Prostate gland (tissue), 2 donors: Measurements from ENCODE around the gene TSPAN32.

ENCODE experiments used
- POLR2AphosphoS5 ChIP-seq: sonication (generic); formaldehyde crosslinking; IDR thresholded peaks from one replicate; pipeline ENCODE4 v1.6.1; 2017; ENCODE audit warnings: antibody characterized with exemption
- TF ChIP-seq, protein P1 (sequence below), 4 experiments: fragments of 200-600 bp in 2 of 4; fragments of 450-650 bp in 2 of 4; sonication (generic) in 2 of 4; IDR thresholded peaks; 1 replicate in 3 of 4; 2 replicates in 1 of 4; pipeline ENCODE4 v1.5.1; 2016 to 2019; ENCODE audit warnings: antibody characterized with exemption in 4 of 4, mild to moderate bottlenecking in 2 of 4, moderate library complexity in 2 of 4

DNA sequence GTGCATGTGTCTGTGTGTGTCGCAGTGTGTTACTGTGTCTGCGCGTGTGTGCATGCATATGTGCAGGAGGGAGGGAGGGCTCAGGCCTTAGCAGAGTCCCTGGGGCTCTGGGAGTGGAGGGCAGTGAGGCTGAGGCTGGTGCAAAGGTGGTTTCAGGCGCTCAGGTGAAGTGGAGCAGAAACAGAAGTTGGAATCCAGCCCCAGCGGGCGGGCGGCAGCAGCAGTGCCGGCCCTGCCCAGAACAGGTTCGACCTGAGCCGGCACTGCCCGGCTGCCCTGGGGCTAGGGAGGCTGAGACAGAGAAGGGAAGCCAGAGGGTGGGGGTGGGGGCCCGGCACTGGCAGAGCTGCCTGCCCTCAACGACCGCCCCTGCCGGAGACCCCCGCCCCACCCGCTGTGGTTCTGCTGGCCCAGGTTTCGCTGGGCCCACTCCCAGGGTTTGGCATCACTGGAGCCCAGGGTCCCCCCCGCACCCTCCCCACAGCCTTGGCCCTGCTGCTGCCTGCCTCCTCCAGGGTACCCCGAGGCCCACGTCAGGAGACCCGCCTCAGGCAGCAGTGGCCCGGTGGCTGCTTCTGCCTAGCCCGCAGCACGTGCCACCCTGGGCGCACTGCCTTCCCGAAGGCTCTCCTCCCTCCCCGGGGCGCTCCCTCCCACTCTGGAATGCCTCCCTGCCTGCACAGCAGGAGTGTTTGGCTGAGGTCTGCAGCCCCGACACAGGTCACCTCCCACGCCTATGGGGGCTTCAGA, 44.7 kb upstream of the TSPAN32 start:
- TF ChIP-seq, protein P1, sequence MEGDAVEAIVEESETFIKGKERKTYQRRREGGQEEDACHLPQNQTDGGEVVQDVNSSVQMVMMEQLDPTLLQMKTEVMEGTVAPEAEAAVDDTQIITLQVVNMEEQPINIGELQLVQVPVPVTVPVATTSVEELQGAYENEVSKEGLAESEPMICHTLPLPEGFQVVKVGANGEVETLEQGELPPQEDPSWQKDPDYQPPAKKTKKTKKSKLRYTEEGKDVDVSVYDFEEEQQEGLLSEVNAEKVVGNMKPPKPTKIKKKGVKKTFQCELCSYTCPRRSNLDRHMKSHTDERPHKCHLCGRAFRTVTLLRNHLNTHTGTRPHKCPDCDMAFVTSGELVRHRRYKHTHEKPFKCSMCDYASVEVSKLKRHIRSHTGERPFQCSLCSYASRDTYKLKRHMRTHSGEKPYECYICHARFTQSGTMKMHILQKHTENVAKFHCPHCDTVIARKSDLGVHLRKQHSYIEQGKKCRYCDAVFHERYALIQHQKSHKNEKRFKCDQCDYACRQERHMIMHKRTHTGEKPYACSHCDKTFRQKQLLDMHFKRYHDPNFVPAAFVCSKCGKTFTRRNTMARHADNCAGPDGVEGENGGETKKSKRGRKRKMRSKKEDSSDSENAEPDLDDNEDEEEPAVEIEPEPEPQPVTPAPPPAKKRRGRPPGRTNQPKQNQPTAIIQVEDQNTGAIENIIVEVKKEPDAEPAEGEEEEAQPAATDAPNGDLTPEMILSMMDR (IDR thresholded peaks at IDR 0.05), result peak in 1 of 4 experiments; percentile 8
- peak; percentile 44 for TF ChIP-seq POLR2AphosphoS5
